ENCODE data around the gene ASXL1.

DNA sequence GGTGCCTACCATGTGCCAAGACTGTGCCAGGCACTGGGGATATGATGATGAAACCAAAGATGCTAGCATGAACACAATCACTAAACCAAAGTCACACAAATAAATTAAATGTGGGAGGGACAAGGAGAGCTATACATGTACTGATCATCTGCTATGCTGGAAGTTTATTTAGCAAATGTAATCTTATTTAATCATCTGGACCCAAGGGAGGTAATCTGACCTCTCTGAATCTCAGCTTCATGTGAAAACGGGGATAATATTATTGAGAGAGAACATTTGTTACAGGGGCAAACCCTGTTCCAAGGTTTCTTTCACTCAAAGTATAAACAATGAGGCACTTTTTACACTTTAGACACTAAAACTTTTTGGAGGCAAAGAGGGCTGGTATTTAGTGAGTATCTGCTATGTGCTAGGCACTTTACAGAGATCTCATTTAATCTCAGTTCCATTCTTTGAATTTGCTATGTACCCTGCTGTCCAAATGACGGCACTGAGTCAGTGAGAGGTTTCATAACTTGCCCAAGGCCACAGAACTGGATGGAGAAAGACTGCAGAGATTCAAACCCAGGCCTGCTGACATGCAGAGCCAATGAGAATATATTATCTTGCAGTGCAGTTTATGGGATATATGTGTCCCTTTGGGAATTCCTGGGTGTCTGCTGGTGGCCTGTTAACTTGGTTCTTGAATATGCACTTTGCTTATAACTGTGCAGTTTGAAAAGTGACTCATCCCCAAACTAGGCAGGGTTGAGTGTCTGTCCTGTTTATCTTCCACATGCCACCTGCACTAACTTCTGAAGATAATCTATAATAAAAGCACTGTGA, 3.3 kb upstream of the ASXL1 start:
- TF ChIP-seq ZFP30 (CRISPR knock-in tag; IDR thresholded peaks at IDR 0.05): no peak
- TF ChIP-seq ARNTL (CRISPR knock-in tag; IDR thresholded peaks at IDR 0.05; ENCODE audit: borderline replicate concordance, low read depth): no peak
- TF ChIP-seq ZNF70 (CRISPR knock-in tag; IDR thresholded peaks at IDR 0.05): no peak
- no peak for TF ChIP-seq ZNF565 (CRISPR knock-in tag; conservative IDR thresholded peaks at IDR 0.05; ENCODE audit: low read depth)
- TF ChIP-seq, protein P1, sequence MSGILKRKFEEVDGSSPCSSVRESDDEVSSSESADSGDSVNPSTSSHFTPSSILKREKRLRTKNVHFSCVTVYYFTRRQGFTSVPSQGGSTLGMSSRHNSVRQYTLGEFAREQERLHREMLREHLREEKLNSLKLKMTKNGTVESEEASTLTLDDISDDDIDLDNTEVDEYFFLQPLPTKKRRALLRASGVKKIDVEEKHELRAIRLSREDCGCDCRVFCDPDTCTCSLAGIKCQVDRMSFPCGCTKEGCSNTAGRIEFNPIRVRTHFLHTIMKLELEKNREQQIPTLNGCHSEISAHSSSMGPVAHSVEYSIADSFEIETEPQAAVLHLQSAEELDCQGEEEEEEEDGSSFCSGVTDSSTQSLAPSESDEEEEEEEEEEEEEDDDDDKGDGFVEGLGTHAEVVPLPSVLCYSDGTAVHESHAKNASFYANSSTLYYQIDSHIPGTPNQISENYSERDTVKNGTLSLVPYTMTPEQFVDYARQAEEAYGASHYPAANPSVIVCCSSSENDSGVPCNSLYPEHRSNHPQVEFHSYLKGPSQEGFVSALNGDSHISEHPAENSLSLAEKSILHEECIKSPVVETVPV (CRISPR knock-in tag; IDR thresholded peaks at IDR 0.05): no peak
